HCT116 (cell line): ENCODE measurements around the gene RNU5B-1. TPM values are rescaled to one million over a fixed set of nuclear protein-coding genes. Genes with fewer than 3 reads are reported as not detected.

Source experiments
- ATAC-seq: fragments of 200-7000 bp; cut with Tn5 transposase; 2 replicates; pipeline ENCODE4 v1.9.1; 2020; ENCODE audit warnings: mild to moderate bottlenecking, moderate library complexity
- BruUV-seq: library from RNA; stranded (reverse); fragments of 400-500 nt; replicated peaks from 2 replicates; lab custom pipeline; 2021; lab: Mats Ljungman, UMichigan
- CTCF ChIA-PET: fragments of 300-600 bp; sonication (Branson Sonifier 250); formaldehyde crosslinking; loops from one replicate; lab custom pipeline; 2021; ENCODE audit warnings: antibody characterized with exemption; lab: Charles Lee
- POLR2A ChIA-PET: fragments of 300-600, 350-600 bp; sonication (Branson Sonifier 250); formaldehyde crosslinking; loops from one replicate; lab custom pipeline; 2021; ENCODE audit warnings: antibody characterized with exemption; lab: Charles Lee
- RAD21 ChIA-PET, 2 experiments: fragments of 300-600 bp; sonication (Branson Sonifier 250); formaldehyde crosslinking; loops; one replicate each; lab custom pipeline; 2023; ENCODE audit warnings: low total read pairs in 2 of 2; ENCODE audit not compliant: uncharacterized antibody in 2 of 2, unreplicated experiment in 2 of 2, low non-redundant PET in 1 of 2; lab: Charles Lee
- DNase-seq: peaks from one replicate; pipeline ENCODE4 v3.0.0-alpha.2; 2010; ENCODE audit warnings: low read depth, low spot score
- H2AFZ ChIP-seq: fragments of 200-600 bp; shearing (Covaris generic), sonication (generic); 2 replicates; pipeline ENCODE4 v1.6.1; 2017; ENCODE audit warnings: low read depth, mixed run types, mixed read lengths, antibody characterized with exemption, low read length; ENCODE audit not compliant: poor library complexity, severe bottlenecking
- H3K27ac ChIP-seq: 2 replicates; pipeline ENCODE4 v1.5.1; 2012; ENCODE audit warnings: low read depth, low read length
- H3K27me3 ChIP-seq: fragments of 200-600 bp; sonication (generic); 2 replicates; pipeline ENCODE4 v1.6.1; 2016; ENCODE audit warnings: mixed run types, low read length, mixed read lengths; ENCODE audit not compliant: insufficient read depth
- H3K36me3 ChIP-seq, 2 experiments: fragments of 200-500 bp in 1 of 2; fragments of 200-600 bp in 1 of 2; sonication (Bioruptor generic) in 1 of 2; sonication (generic) in 1 of 2; 2 replicates each; pipeline versions ENCODE4 v1.5.1 to v1.6.1; 2014 to 2016; ENCODE audit warnings: low read length in 2 of 2, inconsistent platforms in 1 of 2, mixed read lengths in 1 of 2, mixed run types in 1 of 2; ENCODE audit not compliant: insufficient read depth in 2 of 2, control insufficient read depth in 1 of 2
- H3K4me1 ChIP-seq, 2 experiments: fragments of 200-600 bp in 1 of 2; sonication (generic) in 1 of 2; 2 replicates each; pipeline versions ENCODE4 v1.5.1 to v1.6.1; 2012 to 2017; ENCODE audit warnings: low read length in 2 of 2, inconsistent platforms in 1 of 2, mild to moderate bottlenecking in 1 of 2, mixed read lengths in 1 of 2, mixed run types in 1 of 2, moderate library complexity in 1 of 2; ENCODE audit not compliant: insufficient read depth in 2 of 2, control insufficient read depth in 1 of 2
- H3K4me2 ChIP-seq: fragments of 200-600 bp; sonication (generic); 2 replicates; pipeline ENCODE4 v1.6.1; 2017; ENCODE audit warnings: mixed run types, low read length, mixed read lengths
- H3K4me3 ChIP-seq, 2 experiments: fragments of 200-600 bp in 1 of 2; sonication (generic) in 1 of 2; replicated peaks in 1 of 2; 2 replicates each; pipeline ENCODE4 v1.5.1; 2011 to 2016; ENCODE audit warnings: low read length in 2 of 2, control low read depth in 1 of 2, low read depth in 1 of 2, mild to moderate bottlenecking in 1 of 2, mixed read lengths in 1 of 2, mixed run types in 1 of 2
- H3K79me2 ChIP-seq: fragments of 200-600 bp; sonication (generic); 2 replicates; pipeline ENCODE4 v1.6.1; 2017; ENCODE audit warnings: mild to moderate bottlenecking, mixed run types, low read length, moderate library complexity, mixed read lengths; ENCODE audit not compliant: insufficient read depth
- H3K9ac ChIP-seq: fragments of 200-600 bp; sonication (generic); 2 replicates; pipeline ENCODE4 v1.6.1; 2016; ENCODE audit warnings: low read length, mixed read lengths
- H3K9me2 ChIP-seq: fragments of 200-600 bp; sonication (generic), shearing (Covaris generic); 2 replicates; pipeline ENCODE4 v1.6.1; 2017; ENCODE audit warnings: mixed run types, mild to moderate bottlenecking, moderate library complexity; ENCODE audit not compliant: insufficient read depth
- H3K9me3 ChIP-seq, 2 experiments: fragments of 200-500 bp in 1 of 2; fragments of 200-600 bp in 1 of 2; sonication (Bioruptor generic) in 1 of 2; sonication (generic) in 1 of 2; 2 replicates each; pipeline ENCODE4 v1.6.1; 2014 to 2017; ENCODE audit warnings: low read length in 2 of 2, mixed read lengths in 2 of 2, inconsistent platforms in 1 of 2, low read depth in 1 of 2, mild to moderate bottlenecking in 1 of 2, mixed run types in 1 of 2, moderate library complexity in 1 of 2; ENCODE audit not compliant: control insufficient read depth in 1 of 2, insufficient read depth in 1 of 2
- H4K20me1 ChIP-seq: fragments of 200-600 bp; sonication (generic), shearing (Covaris generic); 2 replicates; pipeline ENCODE4 v1.6.1; 2017; ENCODE audit warnings: mixed run types, mild to moderate bottlenecking, moderate library complexity; ENCODE audit not compliant: insufficient read depth
- CBX3 ChIP-seq: IDR thresholded peaks from 2 replicates; pipeline ENCODE4 v1.6.1; 2012; ENCODE audit warnings: low read depth
- CEBPB ChIP-seq: IDR thresholded peaks from 2 replicates; pipeline ENCODE4 v1.6.1; 2012; ENCODE audit warnings: low read depth
- EGR1 ChIP-seq: IDR thresholded peaks from 2 replicates; pipeline ENCODE4 v1.6.1; 2012; ENCODE audit warnings: low read depth
- EZH2 ChIP-seq: fragments of 200-600 bp; sonication (generic); IDR thresholded peaks from 2 replicates; pipeline ENCODE4 v1.6.1; 2017; ENCODE audit warnings: antibody characterized with exemption, mixed run types
- EZH2phosphoT487 ChIP-seq: fragments of 200-600 bp; IDR thresholded peaks from 2 replicates; pipeline ENCODE4 v1.6.1; 2018; ENCODE audit warnings: antibody characterized with exemption, borderline replicate concordance
- FOSL1 ChIP-seq: IDR thresholded peaks from 2 replicates; pipeline ENCODE4 v1.6.1; 2012; ENCODE audit warnings: low read depth
- JUND ChIP-seq: IDR thresholded peaks from 2 replicates; pipeline ENCODE4 v1.6.1; 2012
- POLR2AphosphoS5 ChIP-seq: IDR thresholded peaks from 2 replicates; pipeline ENCODE4 v1.6.1; 2011; ENCODE audit warnings: mild to moderate bottlenecking, low read depth, low read length, moderate library complexity
- RAD21 ChIP-seq: IDR thresholded peaks from 2 replicates; pipeline ENCODE4 v1.6.1; 2012; ENCODE audit warnings: low read depth, mild to moderate bottlenecking
- SRF ChIP-seq: IDR thresholded peaks from 2 replicates; pipeline ENCODE4 v1.6.1; 2012; ENCODE audit warnings: low read depth
- TCF7L2 ChIP-seq: IDR thresholded peaks from 2 replicates; pipeline ENCODE4 v1.7.0; 2011; ENCODE audit warnings: borderline replicate concordance, inconsistent platforms; ENCODE audit not compliant: insufficient read depth, insufficient read length; ENCODE audit errors: extremely low read depth
- YY1 ChIP-seq: IDR thresholded peaks from 2 replicates; pipeline ENCODE4 v1.6.1; 2011; ENCODE audit warnings: low read length, low read depth, moderate library complexity, mild to moderate bottlenecking; ENCODE audit not compliant: insufficient replicate concordance; ENCODE audit errors: extremely low read depth
- ZFX ChIP-seq: fragments of 450-650 bp; IDR thresholded peaks from 2 replicates; pipeline ENCODE4 v1.6.1; 2017
- ZNF274 ChIP-seq: fragments of 200-500 bp; sonication (Bioruptor generic); IDR thresholded peaks from 2 replicates; pipeline ENCODE4 v1.6.1; 2014; ENCODE audit warnings: mild to moderate bottlenecking, low read depth, low read length, inconsistent platforms
- intact Hi-C: fragments of 100-400 bp; cut with micrococcal nuclease; formaldehyde crosslinking; loops from 2 replicates; pipeline ENCODE4 v1.10.0; 2022
- total RNA-seq: library from RNA; stranded (reverse); gene quantifications from one replicate; pipeline ENCODE4 v1.2.1, GENCODE V29; 2021; ENCODE audit not compliant: unreplicated experiment
- TF ChIP-seq, protein P1 (sequence below): IDR thresholded peaks from 2 replicates; pipeline ENCODE4 v1.6.1; 2012
- TF ChIP-seq, protein P2 (sequence below): IDR thresholded peaks from 2 replicates; pipeline ENCODE4 v1.6.1; 2012; ENCODE audit warnings: low read depth
- TF ChIP-seq, protein P3 (sequence below): IDR thresholded peaks from 2 replicates; pipeline ENCODE4 v1.6.1; 2012
- TF ChIP-seq, protein P4 (sequence below), 3 experiments: fragments of 200-600 bp in 1 of 3; sonication (generic) in 1 of 3; IDR thresholded peaks in 2 of 3; conservative IDR thresholded peaks in 1 of 3; 2 replicates each; pipeline ENCODE4 v1.5.1; 2012 to 2017; ENCODE audit warnings: low read depth in 2 of 3, low read length in 2 of 3, antibody characterized with exemption in 1 of 3, borderline replicate concordance in 1 of 3, control low read depth in 1 of 3, mild to moderate bottlenecking in 1 of 3, mixed read lengths in 1 of 3, mixed run types in 1 of 3, moderate library complexity in 1 of 3; ENCODE audit not compliant: insufficient read depth in 1 of 3

The RNU5B-1 gene
- total RNA-seq, 1 experiment from 2014 or later: not detected

DNA sequence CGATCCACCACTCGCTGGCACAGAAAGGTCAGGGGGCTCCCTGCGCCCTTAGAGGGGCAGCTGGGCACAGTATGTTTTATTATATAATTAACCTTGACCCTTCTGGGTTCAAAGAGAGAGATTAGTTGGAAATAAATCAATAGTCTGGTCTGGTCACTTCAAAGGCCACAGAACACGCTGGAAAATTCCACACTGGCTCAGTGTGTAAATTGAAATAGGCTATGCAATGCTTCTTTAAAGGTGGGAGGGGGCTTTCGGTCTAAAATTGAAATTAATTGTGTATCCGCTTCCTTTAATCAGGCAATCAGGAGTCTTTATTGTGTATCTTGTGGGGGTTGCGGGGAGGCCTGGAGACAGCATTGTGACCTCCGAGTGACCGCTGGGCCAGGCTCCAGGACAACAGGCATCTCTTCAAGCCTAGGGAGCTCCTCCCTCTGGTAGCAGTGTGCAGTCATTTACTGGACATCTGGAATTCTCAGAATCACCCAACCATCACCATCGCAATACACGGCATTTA lies 8.0 kb downstream of the RNU5B-1 start:
- Histone ChIP-seq H3K36me3 (no peaks in the 10 kb centered on the region), H3K9ac (no peak overlapping the region), H3K4me2 (no peak overlapping the region), H3K9me3 (no peaks in the 10 kb centered on the region), H3K4me3 (no peak overlapping the region), H3K79me2 (no peaks in the 10 kb centered on the region), H3K27ac (no peak overlapping the region), H4K20me1 (no peaks in the 10 kb centered on the region), H3K27me3 (no peaks in the 10 kb centered on the region), H3K4me1 (peaks cover 0 to 4% of the 10 kb centered on the region in 2 experiments; a peak in 1 of 4 replicates), H2AFZ (no peak overlapping the region), H3K9me2 (no peaks in the 10 kb centered on the region)
- ChIA-PET RAD21 (interaction anchor here in 1 of 2 experiments (0.6 kb wide), 1 partner anchor 26 kb away, joined by 3 read pairs; the partner anchor contains the start of gene PARP16), CTCF (interaction anchor here (1.6 kb wide), 1 partner anchor 8 kb away, joined by 3 read pairs; the partner anchor contains the start of gene RNU5B-1), POLR2A (interaction anchor here (0.6 to 3.7 kb wide), 2 partner anchors 7 to 127 kb away, joined by 4 to 27 read pairs; partner anchors contain the start of genes CLPX and RNU5B-1)
- TF ChIP-seq EZH2phosphoT487 (no peak), POLR2AphosphoS5 (no peak), CEBPB (no peak), FOSL1 (no peak), EGR1 (no peak), ZNF274 (no peak), EZH2 (no peak), YY1 (no peak), SRF (no peak), JUND (no peak), CBX3 (no peak), RAD21 (no peak), ZFX (no peak), TCF7L2 (no peak)
- TF ChIP-seq, protein P1, sequence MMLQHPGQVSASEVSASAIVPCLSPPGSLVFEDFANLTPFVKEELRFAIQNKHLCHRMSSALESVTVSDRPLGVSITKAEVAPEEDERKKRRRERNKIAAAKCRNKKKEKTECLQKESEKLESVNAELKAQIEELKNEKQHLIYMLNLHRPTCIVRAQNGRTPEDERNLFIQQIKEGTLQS: no peak
- TF ChIP-seq, protein P2, sequence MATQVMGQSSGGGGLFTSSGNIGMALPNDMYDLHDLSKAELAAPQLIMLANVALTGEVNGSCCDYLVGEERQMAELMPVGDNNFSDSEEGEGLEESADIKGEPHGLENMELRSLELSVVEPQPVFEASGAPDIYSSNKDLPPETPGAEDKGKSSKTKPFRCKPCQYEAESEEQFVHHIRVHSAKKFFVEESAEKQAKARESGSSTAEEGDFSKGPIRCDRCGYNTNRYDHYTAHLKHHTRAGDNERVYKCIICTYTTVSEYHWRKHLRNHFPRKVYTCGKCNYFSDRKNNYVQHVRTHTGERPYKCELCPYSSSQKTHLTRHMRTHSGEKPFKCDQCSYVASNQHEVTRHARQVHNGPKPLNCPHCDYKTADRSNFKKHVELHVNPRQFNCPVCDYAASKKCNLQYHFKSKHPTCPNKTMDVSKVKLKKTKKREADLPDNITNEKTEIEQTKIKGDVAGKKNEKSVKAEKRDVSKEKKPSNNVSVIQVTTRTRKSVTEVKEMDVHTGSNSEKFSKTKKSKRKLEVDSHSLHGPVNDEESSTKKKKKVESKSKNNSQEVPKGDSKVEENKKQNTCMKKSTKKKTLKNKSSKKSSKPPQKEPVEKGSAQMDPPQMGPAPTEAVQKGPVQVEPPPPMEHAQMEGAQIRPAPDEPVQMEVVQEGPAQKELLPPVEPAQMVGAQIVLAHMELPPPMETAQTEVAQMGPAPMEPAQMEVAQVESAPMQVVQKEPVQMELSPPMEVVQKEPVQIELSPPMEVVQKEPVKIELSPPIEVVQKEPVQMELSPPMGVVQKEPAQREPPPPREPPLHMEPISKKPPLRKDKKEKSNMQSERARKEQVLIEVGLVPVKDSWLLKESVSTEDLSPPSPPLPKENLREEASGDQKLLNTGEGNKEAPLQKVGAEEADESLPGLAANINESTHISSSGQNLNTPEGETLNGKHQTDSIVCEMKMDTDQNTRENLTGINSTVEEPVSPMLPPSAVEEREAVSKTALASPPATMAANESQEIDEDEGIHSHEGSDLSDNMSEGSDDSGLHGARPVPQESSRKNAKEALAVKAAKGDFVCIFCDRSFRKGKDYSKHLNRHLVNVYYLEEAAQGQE: no peak
- TF ChIP-seq, protein P3, sequence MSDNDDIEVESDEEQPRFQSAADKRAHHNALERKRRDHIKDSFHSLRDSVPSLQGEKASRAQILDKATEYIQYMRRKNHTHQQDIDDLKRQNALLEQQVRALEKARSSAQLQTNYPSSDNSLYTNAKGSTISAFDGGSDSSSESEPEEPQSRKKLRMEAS: no peak
- TF ChIP-seq, protein P4, sequence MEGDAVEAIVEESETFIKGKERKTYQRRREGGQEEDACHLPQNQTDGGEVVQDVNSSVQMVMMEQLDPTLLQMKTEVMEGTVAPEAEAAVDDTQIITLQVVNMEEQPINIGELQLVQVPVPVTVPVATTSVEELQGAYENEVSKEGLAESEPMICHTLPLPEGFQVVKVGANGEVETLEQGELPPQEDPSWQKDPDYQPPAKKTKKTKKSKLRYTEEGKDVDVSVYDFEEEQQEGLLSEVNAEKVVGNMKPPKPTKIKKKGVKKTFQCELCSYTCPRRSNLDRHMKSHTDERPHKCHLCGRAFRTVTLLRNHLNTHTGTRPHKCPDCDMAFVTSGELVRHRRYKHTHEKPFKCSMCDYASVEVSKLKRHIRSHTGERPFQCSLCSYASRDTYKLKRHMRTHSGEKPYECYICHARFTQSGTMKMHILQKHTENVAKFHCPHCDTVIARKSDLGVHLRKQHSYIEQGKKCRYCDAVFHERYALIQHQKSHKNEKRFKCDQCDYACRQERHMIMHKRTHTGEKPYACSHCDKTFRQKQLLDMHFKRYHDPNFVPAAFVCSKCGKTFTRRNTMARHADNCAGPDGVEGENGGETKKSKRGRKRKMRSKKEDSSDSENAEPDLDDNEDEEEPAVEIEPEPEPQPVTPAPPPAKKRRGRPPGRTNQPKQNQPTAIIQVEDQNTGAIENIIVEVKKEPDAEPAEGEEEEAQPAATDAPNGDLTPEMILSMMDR (IDR thresholded peaks at IDR 0.05 in 2 of 3, conservative IDR thresholded peaks at IDR 0.05 in 1 of 3; ENCODE audit: borderline replicate concordance in 1 of 3, insufficient read depth in 1 of 3, low read depth in 2 of 3, low read length in 2 of 3): no peak
- ATAC-seq: no peak
- no peak for DNase-seq
- intact Hi-C loops: loop anchor here (10.0 kb wide), 1 partner anchor 522 kb away; no protein-coding TSS in a partner anchor
- no TSS peak for BruUV-seq
